ENCODE data around the gene FRMD4A. TPM values are rescaled to one million over a fixed set of nuclear protein-coding genes. Genes with fewer than 3 reads are reported as not detected.

FRMD4A gene
- total and polyA plus RNA-seq, 10 of the 15 experiments (the other 5 are each of a cell fraction or from before 2014, with no cell fraction given), result 17.8 to 75.2 (median 39.1) TPM

DNA sequence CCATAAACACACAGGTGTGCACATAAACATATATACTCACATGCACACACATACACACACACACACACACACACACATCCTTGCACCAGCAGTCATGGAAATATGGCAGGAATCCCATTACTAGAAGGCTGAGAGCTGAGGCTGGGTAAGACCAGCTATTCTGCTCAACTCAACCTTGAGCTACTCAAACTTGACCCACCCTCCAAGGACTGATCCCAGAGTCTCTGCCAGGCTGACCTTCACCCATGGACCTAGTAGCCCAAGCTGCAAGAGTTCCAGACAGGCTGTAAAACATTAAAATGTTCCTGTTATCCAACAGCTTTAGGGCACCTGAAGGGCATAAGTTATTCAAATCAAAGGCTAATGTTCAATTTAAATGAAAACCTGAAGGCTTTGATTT is 134.6 kb downstream of the FRMD4A start:
- ChIA-PET POLR2A (no interaction called here), CTCF (interaction anchor here (0.6 to 6.1 kb wide), 26 partner anchors 8 to 627 kb away, joined by 3 to 91 read pairs (median 4); partner anchors contain the start of gene PRPF18), SMC1A (ENCODE audit: uncharacterized antibody, unreplicated experiment) (interaction anchor here (0.6 to 8.1 kb wide), 11 partner anchors 8 to 633 kb away, joined by 3 to 52 read pairs (median 3); no protein-coding TSS in a partner anchor), RAD21 (ENCODE audit: unreplicated experiment) (interaction anchor here (0.5 to 2.8 kb wide), 8 partner anchors 11 to 419 kb away, joined by 3 to 7 read pairs (median 6); no protein-coding TSS in a partner anchor)
- in situ Hi-C loops (cut with MboI) (loop anchor here (10.0 kb wide), 1 partner anchor 629 kb away; no protein-coding TSS in a partner anchor), intact Hi-C loops (cut with micrococcal nuclease; ENCODE audit: unreplicated experiment) (loop anchor here (5.0 kb wide), 2 partner anchors 131 to 776 kb away; no protein-coding TSS in a partner anchor)
- TF ChIP-seq, protein P1, sequence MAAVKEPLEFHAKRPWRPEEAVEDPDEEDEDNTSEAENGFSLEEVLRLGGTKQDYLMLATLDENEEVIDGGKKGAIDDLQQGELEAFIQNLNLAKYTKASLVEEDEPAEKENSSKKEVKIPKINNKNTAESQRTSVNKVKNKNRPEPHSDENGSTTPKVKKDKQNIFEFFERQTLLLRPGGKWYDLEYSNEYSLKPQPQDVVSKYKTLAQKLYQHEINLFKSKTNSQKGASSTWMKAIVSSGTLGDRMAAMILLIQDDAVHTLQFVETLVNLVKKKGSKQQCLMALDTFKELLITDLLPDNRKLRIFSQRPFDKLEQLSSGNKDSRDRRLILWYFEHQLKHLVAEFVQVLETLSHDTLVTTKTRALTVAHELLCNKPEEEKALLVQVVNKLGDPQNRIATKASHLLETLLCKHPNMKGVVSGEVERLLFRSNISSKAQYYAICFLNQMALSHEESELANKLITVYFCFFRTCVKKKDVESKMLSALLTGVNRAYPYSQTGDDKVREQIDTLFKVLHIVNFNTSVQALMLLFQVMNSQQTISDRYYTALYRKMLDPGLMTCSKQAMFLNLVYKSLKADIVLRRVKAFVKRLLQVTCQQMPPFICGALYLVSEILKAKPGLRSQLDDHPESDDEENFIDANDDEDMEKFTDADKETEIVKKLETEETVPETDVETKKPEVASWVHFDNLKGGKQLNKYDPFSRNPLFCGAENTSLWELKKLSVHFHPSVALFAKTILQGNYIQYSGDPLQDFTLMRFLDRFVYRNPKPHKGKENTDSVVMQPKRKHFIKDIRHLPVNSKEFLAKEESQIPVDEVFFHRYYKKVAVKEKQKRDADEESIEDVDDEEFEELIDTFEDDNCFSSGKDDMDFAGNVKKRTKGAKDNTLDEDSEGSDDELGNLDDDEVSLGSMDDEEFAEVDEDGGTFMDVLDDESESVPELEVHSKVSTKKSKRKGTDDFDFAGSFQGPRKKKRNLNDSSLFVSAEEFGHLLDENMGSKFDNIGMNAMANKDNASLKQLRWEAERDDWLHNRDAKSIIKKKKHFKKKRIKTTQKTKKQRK (IDR thresholded peaks at IDR 0.05; ENCODE audit: low read depth, low read length), result no peak
- TF ChIP-seq, protein P2, sequence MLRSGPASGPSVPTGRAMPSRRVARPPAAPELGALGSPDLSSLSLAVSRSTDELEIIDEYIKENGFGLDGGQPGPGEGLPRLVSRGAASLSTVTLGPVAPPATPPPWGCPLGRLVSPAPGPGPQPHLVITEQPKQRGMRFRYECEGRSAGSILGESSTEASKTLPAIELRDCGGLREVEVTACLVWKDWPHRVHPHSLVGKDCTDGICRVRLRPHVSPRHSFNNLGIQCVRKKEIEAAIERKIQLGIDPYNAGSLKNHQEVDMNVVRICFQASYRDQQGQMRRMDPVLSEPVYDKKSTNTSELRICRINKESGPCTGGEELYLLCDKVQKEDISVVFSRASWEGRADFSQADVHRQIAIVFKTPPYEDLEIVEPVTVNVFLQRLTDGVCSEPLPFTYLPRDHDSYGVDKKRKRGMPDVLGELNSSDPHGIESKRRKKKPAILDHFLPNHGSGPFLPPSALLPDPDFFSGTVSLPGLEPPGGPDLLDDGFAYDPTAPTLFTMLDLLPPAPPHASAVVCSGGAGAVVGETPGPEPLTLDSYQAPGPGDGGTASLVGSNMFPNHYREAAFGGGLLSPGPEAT (IDR thresholded peaks at IDR 0.05; ENCODE audit: low read depth), result no peak
- TF ChIP-seq, protein P3, sequence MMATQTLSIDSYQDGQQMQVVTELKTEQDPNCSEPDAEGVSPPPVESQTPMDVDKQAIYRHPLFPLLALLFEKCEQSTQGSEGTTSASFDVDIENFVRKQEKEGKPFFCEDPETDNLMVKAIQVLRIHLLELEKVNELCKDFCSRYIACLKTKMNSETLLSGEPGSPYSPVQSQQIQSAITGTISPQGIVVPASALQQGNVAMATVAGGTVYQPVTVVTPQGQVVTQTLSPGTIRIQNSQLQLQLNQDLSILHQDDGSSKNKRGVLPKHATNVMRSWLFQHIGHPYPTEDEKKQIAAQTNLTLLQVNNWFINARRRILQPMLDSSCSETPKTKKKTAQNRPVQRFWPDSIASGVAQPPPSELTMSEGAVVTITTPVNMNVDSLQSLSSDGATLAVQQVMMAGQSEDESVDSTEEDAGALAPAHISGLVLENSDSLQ (IDR thresholded peaks at IDR 0.05), result no peak
- TF ChIP-seq, protein P4, sequence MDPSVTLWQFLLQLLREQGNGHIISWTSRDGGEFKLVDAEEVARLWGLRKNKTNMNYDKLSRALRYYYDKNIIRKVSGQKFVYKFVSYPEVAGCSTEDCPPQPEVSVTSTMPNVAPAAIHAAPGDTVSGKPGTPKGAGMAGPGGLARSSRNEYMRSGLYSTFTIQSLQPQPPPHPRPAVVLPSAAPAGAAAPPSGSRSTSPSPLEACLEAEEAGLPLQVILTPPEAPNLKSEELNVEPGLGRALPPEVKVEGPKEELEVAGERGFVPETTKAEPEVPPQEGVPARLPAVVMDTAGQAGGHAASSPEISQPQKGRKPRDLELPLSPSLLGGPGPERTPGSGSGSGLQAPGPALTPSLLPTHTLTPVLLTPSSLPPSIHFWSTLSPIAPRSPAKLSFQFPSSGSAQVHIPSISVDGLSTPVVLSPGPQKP (IDR thresholded peaks at IDR 0.05; ENCODE audit: low read depth, low read length), result no peak
- TF ChIP-seq SMAD5 (IDR thresholded peaks at IDR 0.05; ENCODE audit: low read depth) (no peak), GABPA (IDR thresholded peaks at IDR 0.05; ENCODE audit: low read depth) (no peak), IKZF1 (conservative IDR thresholded peaks at IDR 0.05) (no peak)
- H4K20me1 ChIP-seq (ENCODE audit: control insufficient read depth, insufficient read depth), result no peaks in the 10 kb centered on the region
- H3K36me3 ChIP-seq (ENCODE audit: control insufficient read depth in 2 of 2, insufficient read depth in 2 of 2, low read length in 1 of 2), result no peaks in the 10 kb centered on the region
- peak; percentile 47 for FAIRE-seq
- H3K79me2 ChIP-seq (ENCODE audit: control insufficient read depth, insufficient read depth, low read length), result no peaks in the 10 kb centered on the region
- no peak for DNase-seq (ENCODE audit: low read depth, low spot score)
- no peak overlapping the region for H3K9ac ChIP-seq (ENCODE audit: control insufficient read depth, insufficient read depth, low read length)
- H3K4me3 ChIP-seq, result no peak overlapping the region
- H2AFZ ChIP-seq (ENCODE audit: control insufficient read depth, low read depth, low read length), result no peak overlapping the region
- ATAC-seq, result no peak
- H3K4me2 ChIP-seq (ENCODE audit: control insufficient read depth, insufficient read depth), result no peak overlapping the region
- H3K9me3 ChIP-seq (replicated peaks; ENCODE audit: control insufficient read depth, insufficient read depth, low read length), result no peaks in the 10 kb centered on the region
- no peak overlapping the region for H3K27ac ChIP-seq (ENCODE audit: control insufficient read depth, insufficient read depth)
- H3K27me3 ChIP-seq (replicated peaks in 1 of 2; ENCODE audit: control insufficient read depth in 2 of 2, insufficient read depth in 2 of 2, low read length in 1 of 2), result peaks cover 0 to 3% of the 10 kb centered on the region in 2 experiments; a peak in 2 of 4 replicates
- BruUV-seq (replicated peaks), result no TSS peak
- H3K4me1 ChIP-seq (ENCODE audit: control insufficient read depth, insufficient read depth, low read length), result no peaks in the 10 kb centered on the region

Data from GM12878 (cell line).